ENCODE measurements around the gene USP7. TPM values are rescaled to one million over a fixed set of nuclear protein-coding genes. Genes with fewer than 3 reads are reported as not detected.

USP7 gene
- total RNA-seq, 1 donor from 2014 or later = 27.9 TPM

DNA sequence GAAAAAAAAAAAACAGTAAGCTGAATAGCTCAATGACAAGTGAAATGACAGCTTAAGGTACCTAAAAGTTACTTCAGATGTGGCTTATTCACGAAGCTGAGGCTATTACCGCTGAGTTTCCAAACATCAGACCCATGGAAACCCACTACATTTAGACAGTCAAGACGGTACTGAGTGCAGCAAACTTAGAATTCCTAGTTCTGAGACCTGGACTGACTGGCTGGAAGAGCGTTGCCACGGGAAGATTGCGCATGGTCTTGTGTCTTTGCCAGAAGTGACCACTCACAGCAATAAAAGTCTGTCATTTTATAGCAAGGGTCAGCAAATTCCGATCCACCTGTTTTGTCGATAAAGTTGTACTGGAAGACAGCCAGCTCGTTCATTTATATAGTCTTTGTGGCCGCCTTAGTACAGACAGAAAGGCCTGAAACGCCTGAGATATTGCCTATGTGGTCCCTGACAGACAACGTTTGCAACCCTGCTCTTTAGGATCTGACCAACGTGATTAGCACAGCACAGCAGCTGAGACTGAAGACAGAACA is 62.3 kb downstream of the USP7 start:
- no peak for DNase-seq (ENCODE audit: low spot score)

DNA sequence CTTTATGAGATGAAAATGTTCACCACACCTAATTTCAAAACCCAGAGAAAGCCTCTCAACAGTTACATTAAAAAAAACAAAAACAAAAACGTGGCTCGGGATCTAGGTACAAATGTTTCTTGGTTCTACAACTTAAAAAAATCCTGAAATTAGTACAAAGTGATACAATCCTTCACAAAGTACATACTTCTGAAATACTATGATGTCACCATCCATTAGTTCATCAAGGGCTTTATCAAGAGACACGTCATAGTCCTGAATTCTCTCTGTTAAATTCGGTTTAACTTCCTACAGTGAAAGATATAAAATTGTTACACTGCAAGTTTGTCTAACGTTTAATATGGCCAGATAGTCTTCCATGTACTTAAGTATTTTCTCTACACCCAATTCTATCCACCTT is 63.4 kb downstream of the USP7 start:
- DNase-seq (ENCODE audit: low spot score) = no peak

DNA sequence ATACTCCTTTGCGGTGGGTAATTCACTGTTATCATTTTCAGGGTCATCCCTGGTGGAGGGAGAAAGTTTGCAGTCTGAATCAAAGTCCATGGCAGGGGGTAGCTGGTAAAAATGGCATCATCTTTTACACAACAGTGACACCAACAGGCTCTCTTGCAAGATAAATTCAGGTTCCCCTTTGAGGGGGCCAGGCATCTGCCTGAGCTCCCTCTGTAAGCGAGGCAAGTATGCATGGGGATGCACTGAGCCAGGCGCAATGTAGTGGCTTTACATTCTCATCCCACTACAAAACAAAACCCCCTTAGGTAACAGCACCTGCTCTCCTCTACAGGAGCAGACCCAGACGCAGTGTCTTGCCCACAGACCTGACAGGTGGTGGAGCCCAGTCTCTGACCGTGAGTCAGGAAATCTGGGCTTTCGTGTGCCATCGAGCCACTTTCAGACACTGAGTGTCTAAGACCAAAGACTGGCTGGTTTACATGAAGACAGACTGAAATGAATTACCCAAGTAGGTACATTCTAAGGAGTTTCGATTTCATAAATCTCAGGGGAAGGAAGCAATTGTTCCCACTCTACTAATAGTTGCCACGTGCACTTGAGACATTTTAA is 63.9 kb downstream of the USP7 start:
- no peak for DNase-seq (ENCODE audit: low spot score)

DNA sequence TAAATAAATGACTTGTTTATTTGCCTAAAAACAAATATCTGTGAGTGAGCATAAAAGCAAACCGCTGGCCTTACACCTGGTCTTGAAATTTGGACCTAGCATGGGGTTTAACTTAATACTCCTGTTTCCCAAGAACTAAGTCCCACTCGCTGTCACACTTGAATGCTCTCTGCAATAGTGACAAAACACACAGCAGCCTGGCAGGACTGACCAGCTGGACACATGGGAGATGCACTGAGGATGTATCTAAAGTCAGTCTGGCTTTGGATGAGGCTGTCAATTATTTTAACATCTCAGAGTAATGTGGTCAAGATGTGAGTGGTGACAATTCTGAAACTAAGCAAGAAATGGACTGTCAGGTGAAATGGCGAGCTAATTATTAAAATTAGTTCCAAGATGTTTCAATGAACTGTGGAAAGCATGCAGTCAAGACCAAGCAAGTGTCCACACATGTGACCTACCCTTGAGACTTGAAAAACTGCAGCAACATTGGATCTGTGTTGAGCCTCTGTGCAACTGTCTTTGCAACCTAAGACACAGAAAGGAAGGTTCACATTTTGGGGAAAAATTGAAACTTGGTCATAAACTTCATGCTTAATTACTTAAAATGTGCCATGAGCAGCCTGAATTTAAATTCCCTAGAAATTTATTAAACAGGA is 64.9 kb downstream of the USP7 start:
- DNase-seq (ENCODE audit: low spot score) = no peak

DNA sequence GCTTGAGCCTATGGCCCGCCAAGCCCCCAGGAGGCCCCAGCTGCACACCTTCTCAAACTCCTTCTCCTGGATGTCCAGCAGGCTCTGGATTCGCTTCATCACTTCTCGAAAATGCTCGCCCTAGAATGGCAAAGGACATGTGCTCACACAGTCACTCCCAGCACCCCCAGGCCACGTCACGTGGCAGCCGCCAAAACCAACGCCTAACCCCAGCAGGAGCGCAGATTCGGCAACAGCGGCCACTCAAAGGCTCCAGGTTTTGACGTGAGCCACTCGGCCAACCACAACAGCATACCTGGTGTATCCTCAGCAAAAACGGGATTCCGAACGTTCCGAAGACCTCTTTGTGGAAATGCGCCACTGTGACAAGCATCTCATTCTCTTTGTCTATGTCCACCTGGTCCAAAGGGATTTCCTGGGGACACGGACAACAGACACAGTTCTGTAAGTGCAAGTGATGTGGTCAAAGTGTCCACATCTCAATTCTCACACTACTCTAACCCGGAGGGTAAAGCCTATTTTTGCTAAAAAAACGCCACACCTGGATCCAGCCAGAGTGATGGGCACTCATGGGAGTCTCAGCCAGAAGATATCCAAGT is 68.9 kb downstream of the USP7 start:
- DNase-seq (ENCODE audit: low spot score) = no peak

DNA sequence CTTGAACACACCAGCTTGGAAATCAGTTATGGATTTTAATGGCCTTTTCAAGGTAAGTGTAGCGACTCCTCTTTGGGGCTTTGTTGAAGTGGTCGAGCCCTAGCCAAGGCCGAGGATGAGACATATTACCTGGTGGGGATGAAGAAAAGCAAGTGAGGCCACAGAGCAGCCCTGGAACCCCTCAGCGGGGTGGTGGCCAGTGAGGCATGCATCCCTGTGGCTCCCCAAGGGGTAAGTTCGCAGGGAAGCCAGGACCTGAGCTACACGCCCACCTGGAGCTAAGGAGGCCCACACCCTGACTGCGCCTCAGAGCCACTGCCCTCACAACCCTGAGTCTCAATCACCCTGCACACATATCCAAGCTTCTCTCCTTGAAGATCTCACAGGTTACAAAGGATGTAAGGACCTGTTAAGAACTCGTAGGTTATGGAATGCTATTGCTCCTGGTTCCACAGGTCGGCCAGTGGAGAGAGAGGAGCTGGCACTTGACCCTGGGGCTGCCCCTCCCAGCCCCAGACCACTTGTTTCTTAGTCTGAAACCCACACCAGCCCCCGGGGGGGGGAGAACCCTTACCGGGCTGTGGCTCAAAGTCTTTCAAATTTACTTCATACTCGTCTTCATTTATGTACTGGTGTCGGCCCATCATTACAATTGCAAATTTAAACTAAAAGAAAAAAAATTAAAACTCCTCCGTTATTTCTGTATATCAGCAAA is 69.6 kb downstream of the USP7 start:
- no peak for DNase-seq (ENCODE audit: low spot score)

DNA sequence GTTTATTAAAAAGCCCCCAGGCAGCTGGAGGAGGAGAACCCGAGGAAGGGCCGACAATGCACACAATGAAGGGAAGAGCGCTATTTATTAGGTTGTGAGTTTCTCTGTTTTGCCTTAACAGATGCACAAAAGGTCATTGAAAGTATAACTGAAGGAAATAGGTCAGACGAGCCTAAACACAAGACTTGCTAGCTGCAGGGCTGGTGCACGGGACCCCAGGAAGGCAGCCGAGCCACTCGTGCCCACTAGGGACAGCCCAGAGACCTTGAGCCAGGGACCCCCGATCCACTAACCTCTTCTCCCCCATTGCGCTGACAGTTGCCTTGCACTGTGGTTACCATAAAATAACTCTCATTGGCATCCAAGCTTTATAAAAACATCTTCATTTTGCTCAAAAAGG is 70.3 kb downstream of the USP7 start:
- no peak for DNase-seq (ENCODE audit: low spot score)

DNA sequence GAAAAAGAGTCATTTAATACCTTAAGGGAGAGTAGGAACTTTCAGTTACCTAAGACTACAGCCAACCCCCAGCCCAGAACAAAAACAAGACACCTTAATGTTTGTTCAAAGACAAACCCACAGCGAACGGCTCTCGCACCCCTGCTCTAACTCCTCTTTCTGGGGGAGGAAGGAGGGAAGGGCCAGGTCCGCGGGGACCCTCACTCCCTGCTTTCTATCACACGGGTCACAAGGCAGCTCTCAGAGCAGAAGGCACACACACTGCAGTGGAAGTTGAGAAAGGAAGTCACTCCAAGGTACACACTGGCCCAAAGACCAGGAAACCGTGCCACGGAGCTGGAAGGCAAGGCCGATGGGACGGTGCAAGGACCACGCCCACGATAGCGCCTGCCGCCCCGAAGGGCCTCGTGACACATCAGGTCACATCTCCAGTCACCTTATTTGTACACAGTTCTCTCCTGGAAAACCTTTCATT is 71.6 kb downstream of the USP7 start:
- DNase-seq (ENCODE audit: low spot score) = no peak

DNA sequence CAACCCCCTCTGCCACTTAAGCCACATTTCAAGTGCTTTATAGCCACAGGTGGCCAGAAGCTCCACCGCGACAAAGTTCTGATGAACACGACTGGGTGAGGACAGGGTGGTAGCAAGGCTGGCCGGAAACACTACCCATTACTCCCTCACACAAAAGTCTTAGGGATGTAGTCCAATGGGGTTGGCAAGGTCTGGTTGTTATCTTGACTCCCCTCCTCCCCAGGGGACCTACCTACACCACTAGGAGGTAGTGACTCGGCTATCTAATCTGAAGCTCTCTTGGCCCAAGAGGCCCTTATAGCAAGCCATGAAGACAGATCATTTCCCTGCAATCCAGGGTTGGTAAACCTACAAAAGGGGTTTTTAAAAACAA is 73.2 kb downstream of the USP7 start:
- DNase-seq (ENCODE audit: low spot score) = no peak

DNA sequence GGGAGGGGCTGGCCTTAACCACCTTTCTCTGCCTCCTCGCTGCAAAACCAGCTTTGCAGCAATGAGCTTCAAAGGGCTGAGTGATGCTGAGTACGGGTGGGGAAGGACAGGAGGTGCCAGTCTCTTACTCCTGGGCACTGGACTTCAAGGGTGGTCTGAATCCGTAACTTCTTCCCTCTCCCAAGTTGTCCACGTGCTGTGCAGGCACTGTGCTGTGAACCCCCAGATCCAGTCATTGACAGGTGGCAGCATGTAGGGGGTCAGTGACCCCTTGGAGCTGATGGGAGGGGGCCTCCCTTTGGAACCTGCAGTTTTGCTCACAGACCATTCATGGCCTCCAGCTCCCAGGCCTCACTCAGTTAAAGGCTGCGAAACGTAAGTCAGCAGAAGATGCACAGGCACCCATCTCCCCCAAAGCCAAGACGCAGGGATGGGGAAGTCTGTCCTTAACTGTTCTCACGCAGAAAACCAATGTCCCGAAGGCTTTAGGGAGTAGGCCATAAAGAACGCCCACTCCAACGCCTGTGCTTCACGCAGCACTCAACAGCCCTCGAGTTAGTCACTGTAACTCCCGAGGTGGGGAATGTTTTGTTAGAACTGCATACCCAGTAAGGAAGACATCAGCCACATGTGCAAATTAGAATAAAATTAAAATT is 73.7 kb downstream of the USP7 start:
- DNase-seq (ENCODE audit: low spot score) = no peak

DNA sequence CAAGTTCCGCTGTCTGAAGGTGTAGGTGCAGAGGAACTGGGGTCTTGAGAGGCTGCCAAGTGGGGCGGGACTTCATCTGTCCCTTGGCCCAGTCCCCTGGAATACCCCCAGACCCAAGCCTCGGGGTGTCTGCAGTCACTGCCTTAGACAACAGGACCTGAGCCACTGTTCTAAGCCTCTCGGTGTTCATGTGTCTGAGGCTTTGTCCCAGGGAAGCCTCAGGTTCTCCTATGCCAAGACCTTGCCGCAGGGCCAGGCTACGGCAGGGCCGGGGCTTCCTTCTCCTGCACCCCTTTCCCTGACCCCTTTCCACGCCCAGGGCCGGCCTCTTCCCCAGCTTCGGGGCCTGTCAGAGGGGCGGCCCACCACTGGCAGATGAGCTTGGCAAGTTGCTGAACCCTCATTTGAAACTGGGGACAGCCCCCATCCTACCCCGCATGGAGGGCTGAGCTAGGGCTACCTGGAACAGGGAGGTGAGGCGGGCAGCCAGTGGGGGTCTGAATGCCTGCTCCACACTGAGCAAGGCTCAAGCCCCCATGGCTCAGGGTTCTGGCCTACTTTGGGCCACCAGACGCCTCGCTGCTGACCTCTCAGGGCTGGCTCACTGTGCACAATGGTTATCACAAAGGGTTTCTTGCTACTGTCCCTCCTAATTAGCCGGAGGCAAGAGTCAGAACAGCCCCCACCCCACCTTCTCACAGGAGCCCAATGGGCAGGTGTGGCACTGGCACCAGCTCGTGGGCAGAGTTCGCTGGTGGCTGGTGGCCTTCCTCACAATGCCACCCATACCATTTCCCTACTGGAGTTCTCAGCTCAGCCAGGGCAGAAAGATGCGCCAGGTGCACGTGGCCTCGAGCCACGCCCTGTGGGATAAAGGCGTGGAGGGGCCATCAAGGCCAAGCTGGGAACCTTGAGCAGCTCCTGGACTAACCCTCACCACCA is 74.5 kb downstream of the USP7 start:
- no peak for DNase-seq (ENCODE audit: low spot score)

DNA sequence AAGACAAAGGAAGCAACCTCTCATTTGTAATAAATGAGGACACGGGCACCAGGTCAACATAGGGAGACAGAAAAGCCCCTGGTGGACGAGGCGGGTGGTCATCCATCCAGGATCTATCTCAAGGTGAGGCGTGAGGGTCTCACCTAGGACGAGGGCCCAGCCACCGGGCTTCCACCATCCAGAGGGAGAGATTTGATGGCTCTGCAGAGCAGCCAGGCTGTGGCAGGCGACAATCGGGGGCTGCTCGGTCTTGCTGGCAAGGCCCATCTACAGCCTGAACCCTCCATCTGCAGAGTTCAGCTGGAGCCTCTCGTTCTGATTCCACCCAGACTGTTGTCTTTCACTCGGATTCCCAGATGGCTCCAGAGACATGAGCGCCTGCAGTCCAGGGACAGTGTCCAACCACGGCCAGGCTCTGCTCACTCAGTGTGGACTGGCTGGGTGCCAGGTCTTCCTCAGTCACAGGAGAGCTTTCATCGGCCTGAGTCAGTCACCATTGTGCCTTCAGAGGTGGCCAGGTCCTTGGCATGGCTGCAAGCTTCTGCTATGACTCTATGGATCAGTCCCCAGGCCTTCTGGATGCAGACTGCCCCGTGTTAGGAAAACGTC is 75.7 kb downstream of the USP7 start:
- DNase-seq (ENCODE audit: low spot score) = no peak

DNA sequence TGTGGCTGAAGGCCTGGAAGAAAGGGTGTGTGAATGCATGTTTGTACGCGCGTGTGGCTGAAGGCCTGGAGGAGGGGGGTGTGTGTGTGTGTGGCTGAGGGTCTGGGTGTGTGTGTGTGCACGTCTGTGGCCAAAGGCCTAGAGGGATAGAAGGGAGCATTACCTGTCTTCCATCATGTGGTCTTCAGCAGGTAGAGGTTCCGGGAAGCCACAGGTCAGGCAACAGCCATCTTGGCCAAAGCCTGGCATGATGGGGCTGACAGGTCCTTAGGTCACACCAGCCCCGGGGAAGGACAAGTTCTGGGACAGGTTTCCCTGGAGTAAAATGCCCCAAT is 76.3 kb downstream of the USP7 start:
- DNase-seq (ENCODE audit: low spot score) = no peak

DNA sequence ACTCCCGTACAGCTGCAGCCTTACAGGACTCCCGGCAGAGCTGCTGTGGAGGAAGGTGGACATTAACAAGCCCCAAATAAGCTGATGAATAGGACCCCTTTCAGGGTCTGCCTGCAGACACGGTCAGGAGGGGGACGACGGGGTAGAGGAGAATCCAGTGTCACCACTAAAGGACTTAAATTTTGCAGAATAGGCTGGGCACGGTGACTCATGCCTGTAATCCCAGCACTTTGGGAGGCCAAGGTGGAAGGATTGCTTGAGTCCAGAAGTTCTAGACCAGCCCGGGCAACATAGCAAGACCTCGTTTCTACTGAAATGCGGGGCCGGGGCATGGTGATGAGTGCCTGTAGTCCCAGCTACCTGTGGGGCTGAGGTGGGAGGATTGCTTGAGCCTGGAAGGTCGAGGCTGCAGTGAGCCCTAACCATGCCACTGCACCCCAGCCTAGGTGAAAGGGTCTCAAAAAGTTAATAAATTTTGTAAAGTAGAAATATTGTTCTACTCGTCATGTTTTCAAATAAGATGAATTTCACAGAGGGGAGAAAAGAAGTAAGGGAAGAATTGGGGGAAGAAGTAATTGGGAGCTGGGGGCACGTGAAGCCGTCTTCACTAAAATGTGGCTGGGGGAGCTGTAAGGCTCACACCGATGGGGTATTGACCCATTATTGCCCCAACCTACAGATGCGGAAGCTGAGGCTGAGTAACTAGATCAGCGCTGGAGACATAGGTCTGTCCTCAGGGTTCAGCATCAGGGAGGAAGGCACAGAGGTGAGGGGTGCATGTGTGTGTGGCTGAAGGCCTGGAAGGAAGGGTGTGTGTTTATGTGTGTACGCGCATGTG is 76.9 kb downstream of the USP7 start:
- no peak for DNase-seq (ENCODE audit: low spot score)

DNA sequence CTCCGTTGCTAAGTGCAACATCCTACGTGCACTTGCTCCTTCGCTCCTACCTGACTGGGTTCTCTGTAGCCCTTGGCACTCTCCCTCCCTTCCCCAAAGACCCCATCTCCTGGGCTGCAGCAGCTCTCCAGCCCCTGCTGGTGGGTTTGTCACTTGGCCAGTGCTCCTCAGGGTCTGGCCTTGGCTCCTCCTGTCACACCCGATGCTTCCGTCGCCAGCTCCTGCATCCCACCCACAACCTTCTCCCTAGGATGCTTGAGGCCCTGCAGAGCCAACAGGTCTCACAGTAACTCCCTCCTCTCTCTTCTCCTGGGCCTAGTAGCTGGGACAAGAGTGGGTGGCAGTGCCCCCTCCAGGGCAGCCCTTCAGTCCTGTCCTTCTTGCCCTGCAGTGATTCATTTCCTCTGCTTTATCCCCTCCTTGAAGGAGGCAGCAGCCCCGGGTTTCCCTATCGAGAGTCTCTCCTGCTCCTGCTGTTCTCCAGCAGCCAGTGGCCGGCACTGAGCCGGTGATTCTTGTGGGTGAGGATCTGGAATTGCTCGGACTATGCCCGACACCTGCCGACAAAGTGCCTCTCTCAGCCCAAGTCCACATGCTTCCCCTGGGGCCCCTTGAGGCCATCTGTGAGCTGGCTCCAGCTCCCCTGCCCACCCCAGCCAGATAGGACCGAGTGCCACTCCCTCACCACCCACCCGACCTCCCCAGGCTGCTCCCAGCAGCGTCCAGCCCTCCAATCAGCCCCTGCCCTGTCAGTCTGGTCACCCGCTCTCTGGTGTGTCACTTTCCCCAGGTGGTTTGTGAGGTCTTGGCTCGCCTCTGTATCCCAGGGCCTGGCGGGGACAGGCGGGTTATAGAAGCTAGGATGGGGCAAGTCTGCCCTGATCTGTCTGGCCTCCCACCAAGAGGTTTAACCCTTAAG is 77.8 kb downstream of the USP7 start:
- no peak for DNase-seq (ENCODE audit: low spot score)

DNA sequence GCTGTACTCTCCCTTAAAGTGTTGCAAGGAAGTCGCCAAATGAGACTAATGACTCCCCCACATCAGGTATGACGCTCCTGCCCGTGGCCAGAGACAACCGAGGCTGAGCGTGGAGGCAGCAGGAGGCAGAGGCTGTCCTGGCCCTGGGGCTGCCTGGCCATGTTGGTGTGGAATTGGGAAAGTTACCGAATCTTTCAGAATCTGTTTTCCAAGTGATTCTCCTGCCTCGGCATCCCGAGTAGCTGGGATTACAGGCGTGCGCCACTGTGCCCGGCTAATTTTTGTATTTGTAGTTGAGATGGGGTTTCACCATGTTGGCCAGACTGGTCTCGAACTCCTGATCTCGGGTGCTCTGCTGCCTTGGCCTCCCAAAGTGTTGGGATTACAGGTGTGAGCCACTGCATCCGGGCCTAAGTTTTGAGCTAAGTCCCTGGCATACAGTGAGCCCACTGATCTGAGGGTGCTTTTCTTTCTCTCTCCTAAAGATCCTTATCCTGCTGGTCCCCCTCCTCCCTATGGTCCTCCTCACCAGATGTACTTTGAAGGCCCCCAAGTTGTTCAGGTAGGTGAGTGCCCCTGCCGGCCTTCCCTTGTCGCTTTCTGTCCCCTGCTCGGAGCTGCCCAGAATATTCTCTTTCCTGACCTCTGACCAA is 80.9 kb downstream of the USP7 start:
- no peak for DNase-seq (ENCODE audit: low spot score)

DNA sequence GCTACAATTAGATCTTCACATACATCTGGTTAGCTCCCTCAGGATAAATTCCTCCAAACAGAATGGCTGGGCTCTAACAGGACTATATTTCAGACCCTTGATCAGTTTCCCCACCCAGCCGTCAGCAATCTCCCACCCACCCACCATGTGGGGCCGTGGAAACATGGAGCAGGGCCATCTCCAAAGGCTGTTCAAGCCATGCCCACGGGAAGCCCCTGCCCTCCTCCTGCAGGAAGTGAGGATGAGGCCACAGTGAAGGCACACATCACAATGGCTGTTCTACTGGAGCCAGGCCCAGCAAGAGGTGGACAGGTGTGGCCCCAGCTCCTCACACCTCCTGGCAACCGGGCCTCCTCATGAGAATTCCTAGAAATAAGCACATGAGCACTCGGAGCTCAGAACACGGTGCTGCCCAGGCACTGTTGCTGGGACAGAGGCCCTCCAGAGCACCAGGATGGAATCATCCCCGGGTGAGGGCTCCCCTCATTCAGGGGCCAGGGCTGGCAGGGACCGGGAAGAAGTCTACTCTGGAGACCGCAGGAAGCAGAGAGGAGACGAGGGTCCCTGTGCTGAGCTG is 81.6 kb downstream of the USP7 start, which contains the start of gene LITAFD:
Gene LITAFD (plus strand): TSS at position 311 of the 577 bp plus-strand sequence. CDS start 2,005 bp downstream, outside the sequence.
- no peak for DNase-seq (ENCODE audit: low spot score)
